ENCODE data around the gene MECP2. TPM values are rescaled to one million over a fixed set of nuclear protein-coding genes. Genes with fewer than 3 reads are reported as not detected.

MECP2 gene
- total and polyA plus RNA-seq, 10 of the 15 experiments (the other 5 are each of a cell fraction or from before 2014, with no cell fraction given), result 1.3 to 32.7 (median 13.7) TPM

DNA sequence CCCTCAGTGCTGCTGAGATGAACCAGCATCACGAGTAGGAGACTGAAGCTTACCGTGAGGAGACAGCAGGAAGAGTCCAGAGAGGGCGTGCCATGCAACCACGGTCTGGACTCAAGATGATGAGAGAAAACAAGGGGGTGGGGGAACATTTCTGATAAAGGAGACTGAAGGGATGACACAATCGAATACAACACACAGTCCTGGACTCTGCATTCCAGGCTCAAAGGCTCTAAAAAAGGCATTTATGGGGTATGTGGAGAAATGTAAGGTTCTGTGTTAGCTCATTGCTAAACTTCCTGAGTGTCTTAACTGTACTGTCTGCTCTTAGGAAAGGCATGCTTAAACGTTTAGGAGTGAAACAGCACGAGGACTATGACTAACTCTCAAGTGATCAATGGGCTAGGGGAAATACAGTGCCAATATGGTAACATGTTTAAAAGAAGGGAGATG lies 57.2 kb downstream of the MECP2 start:
- no peak for FAIRE-seq
- Histone ChIP-seq H2AFZ (ENCODE audit: control insufficient read depth, low read depth, low read length) (no peak overlapping the region), H3K27me3 (replicated peaks in 1 of 2; ENCODE audit: control insufficient read depth in 2 of 2, insufficient read depth in 2 of 2, low read length in 1 of 2) (no peaks in the 10 kb centered on the region), H4K20me1 (ENCODE audit: control insufficient read depth, insufficient read depth) (no peaks in the 10 kb centered on the region), H3K27ac (ENCODE audit: control insufficient read depth, insufficient read depth) (no peak overlapping the region), H3K4me1 (ENCODE audit: control insufficient read depth, insufficient read depth, low read length) (no peaks in the 10 kb centered on the region), H3K4me3 (no peak overlapping the region), H3K36me3 (ENCODE audit: control insufficient read depth in 2 of 2, insufficient read depth in 2 of 2, low read length in 1 of 2) (peaks cover 0 to 2% of the 10 kb centered on the region in 2 experiments; a peak in 3 of 4 replicates), H3K9ac (ENCODE audit: control insufficient read depth, insufficient read depth, low read length) (no peak overlapping the region), H3K9me3 (replicated peaks; ENCODE audit: control insufficient read depth, insufficient read depth, low read length) (no peaks in the 10 kb centered on the region), H3K79me2 (ENCODE audit: control insufficient read depth, insufficient read depth, low read length) (no peaks in the 10 kb centered on the region), H3K4me2 (ENCODE audit: control insufficient read depth, insufficient read depth) (no peak overlapping the region)
- ChIA-PET SMC1A (ENCODE audit: uncharacterized antibody, unreplicated experiment) (interaction anchor here (0.8 to 1.7 kb wide), 5 partner anchors 10 to 122 kb away, joined by 3 to 5 read pairs (median 4); no protein-coding TSS in a partner anchor), CTCF (interaction anchor here (1.0 to 3.4 kb wide), 3 partner anchors 11 to 94 kb away, joined by 4 to 20 read pairs (median 7); no protein-coding TSS in a partner anchor), RAD21 (ENCODE audit: unreplicated experiment) (interaction anchor here (0.7 to 2.1 kb wide), 2 partner anchors 22 to 74 kb away, joined by 3 to 10 read pairs; no protein-coding TSS in a partner anchor), POLR2A (interaction anchor here (0.5 to 1.4 kb wide), 3 partner anchors 14 to 260 kb away, joined by 3 to 4 read pairs (median 3); partner anchors contain the start of gene SRPK3)
- TF ChIP-seq BHLHE40 (IDR thresholded peaks at IDR 0.05; ENCODE audit: borderline replicate concordance in 1 of 2, low read depth in 2 of 2, low read length in 1 of 2) (no peak), KDM1A (IDR thresholded peaks at IDR 0.05; ENCODE audit: borderline replicate concordance) (no peak), ZNF384 (IDR thresholded peaks at IDR 0.05; ENCODE audit: borderline replicate concordance, low read depth, low read length) (no peak), POLR2AphosphoS5 (IDR thresholded peaks at IDR 0.05; ENCODE audit: low read length) (no peak), RBBP5 (conservative IDR thresholded peaks at IDR 0.05) (no peak), NRF1 (conservative IDR thresholded peaks at IDR 0.05; ENCODE audit: low read depth, low read length) (no peak), FOXK2 (IDR thresholded peaks at IDR 0.05) (no peak), TBL1XR1 (IDR thresholded peaks at IDR 0.05; ENCODE audit: low read depth, low read length) (no peak), SMAD1 (IDR thresholded peaks at IDR 0.05; ENCODE audit: low read depth, partially characterized antibody) (no peak), E4F1 (IDR thresholded peaks at IDR 0.05; ENCODE audit: borderline replicate concordance, partially characterized antibody) (no peak), POLR2A (IDR thresholded peaks at IDR 0.05; ENCODE audit: low read depth, low read length) (no peak), MTA2 (IDR thresholded peaks at IDR 0.05; ENCODE audit: low read depth) (no peak)
- in situ Hi-C loops (cut with MboI) (no loop called here), intact Hi-C loops (cut with micrococcal nuclease; ENCODE audit: unreplicated experiment) (no loop called here)
- DNase-seq (ENCODE audit: low read depth, low spot score), result no peak
- ATAC-seq, result peak; percentile 61
- WGBS (ENCODE audit: insufficient coverage, insufficient replicate concordance, low lambda C conversion rate, missing lambda C conversion rate), result 30% methylated on average over 7 of the region's 7 CpGs
- no TSS peak for BruUV-seq (replicated peaks)

Measured in GM12878 (cell line).